ENCODE data around the gene SLC17A7. TPM values are rescaled to one million over a fixed set of nuclear protein-coding genes. Genes with fewer than 3 reads are reported as not detected.

SLC17A7 gene
- total and polyA plus RNA-seq, 2 of the 13 experiments (the other 11 are each of a cell fraction or from before 2014, with no cell fraction given): 0.32 TPM; not detected in 1

DNA sequence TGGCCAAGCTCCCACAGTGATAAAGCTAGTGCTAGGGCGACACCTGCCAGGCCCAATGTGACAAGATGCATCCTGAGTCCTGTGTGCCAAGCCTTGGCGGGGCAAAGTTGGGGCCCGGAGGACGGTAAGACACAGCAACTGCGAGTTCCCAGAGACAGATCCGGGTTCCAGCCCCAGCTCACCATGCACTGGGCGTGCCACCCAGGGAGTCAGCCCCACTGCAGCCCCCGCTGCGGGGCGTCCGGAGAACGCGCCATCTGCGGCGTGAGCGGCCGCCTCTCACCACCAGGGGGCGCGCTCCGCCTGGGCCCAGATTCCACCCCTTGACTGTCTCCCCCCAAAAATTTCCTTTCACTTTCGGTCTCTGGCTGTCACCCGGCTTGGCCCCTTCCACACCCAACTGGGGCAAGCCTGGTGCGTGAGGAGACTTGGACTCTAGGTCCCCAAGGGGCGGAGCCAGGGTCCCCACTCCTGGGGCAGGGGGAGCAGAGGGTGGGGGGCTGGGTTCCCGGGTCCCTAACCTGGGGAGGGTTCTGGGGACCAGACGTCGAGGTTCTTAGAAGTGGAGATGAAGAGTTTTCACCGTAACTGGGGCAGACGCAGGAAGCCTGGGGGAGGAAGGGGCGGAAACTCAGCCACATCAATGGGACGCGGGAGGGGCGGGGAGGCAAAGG, 32.7 kb upstream of the SLC17A7 start, which contains the start of gene FLT3LG (continued):
- no peak for TF ChIP-seq DNMT3B (CRISPR knock-in tag; conservative IDR thresholded peaks at IDR 0.05)
- no peak for TF ChIP-seq HOXA7 (CRISPR knock-in tag; IDR thresholded peaks at IDR 0.05)
- TF ChIP-seq, protein P1, sequence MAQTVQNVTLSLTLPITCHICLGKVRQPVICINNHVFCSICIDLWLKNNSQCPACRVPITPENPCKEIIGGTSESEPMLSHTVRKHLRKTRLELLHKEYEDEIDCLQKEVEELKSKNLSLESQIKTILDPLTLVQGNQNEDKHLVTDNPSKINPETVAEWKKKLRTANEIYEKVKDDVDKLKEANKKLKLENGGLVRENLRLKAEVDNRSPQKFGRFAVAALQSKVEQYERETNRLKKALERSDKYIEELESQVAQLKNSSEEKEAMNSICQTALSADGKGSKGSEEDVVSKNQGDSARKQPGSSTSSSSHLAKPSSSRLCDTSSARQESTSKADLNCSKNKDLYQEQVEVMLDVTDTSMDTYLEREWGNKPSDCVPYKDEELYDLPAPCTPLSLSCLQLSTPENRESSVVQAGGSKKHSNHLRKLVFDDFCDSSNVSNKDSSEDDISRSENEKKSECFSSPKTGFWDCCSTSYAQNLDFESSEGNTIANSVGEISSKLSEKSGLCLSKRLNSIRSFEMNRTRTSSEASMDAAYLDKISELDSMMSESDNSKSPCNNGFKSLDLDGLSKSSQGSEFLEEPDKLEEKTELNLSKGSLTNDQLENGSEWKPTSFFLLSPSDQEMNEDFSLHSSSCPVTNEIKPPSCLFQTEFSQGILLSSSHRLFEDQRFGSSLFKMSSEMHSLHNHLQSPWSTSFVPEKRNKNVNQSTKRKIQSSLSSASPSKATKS (CRISPR knock-in tag; IDR thresholded peaks at IDR 0.05): no peak
- TF ChIP-seq, protein P2, sequence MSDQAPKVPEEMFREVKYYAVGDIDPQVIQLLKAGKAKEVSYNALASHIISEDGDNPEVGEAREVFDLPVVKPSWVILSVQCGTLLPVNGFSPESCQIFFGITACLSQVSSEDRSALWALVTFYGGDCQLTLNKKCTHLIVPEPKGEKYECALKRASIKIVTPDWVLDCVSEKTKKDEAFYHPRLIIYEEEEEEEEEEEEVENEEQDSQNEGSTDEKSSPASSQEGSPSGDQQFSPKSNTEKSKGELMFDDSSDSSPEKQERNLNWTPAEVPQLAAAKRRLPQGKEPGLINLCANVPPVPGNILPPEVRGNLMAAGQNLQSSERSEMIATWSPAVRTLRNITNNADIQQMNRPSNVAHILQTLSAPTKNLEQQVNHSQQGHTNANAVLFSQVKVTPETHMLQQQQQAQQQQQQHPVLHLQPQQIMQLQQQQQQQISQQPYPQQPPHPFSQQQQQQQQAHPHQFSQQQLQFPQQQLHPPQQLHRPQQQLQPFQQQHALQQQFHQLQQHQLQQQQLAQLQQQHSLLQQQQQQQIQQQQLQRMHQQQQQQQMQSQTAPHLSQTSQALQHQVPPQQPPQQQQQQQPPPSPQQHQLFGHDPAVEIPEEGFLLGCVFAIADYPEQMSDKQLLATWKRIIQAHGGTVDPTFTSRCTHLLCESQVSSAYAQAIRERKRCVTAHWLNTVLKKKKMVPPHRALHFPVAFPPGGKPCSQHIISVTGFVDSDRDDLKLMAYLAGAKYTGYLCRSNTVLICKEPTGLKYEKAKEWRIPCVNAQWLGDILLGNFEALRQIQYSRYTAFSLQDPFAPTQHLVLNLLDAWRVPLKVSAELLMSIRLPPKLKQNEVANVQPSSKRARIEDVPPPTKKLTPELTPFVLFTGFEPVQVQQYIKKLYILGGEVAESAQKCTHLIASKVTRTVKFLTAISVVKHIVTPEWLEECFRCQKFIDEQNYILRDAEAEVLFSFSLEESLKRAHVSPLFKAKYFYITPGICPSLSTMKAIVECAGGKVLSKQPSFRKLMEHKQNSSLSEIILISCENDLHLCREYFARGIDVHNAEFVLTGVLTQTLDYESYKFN (CRISPR knock-in tag; conservative IDR thresholded peaks at IDR 0.05): 0 out of 2 replicates have a peak, but pooled peaks have one; percentile 31
- peak; percentile 68; the same call in 1 of the 2 replicates for TF ChIP-seq ZNF572 (CRISPR knock-in tag; IDR thresholded peaks at IDR 0.05)
- no peak for TF ChIP-seq ZNF317 (CRISPR knock-in tag; IDR thresholded peaks at IDR 0.05)
- TF ChIP-seq ZNF20 (CRISPR knock-in tag; IDR thresholded peaks at IDR 0.05): no peak
- TF ChIP-seq HMG20B (CRISPR knock-in tag; conservative IDR thresholded peaks at IDR 0.05): no peak
- TF ChIP-seq PAX8 (CRISPR knock-in tag; IDR thresholded peaks at IDR 0.05; ENCODE audit: borderline replicate concordance): no peak
- TF ChIP-seq YEATS4 (CRISPR knock-in tag; IDR thresholded peaks at IDR 0.05; ENCODE audit: borderline replicate concordance): no peak
- TF ChIP-seq CENPX (CRISPR knock-in tag; IDR thresholded peaks at IDR 0.05): no peak
- TF ChIP-seq GZF1 (CRISPR knock-in tag; IDR thresholded peaks at IDR 0.05): no peak
- TF ChIP-seq ARNT2 (CRISPR knock-in tag; IDR thresholded peaks at IDR 0.05; ENCODE audit: low read depth): no peak
- TF ChIP-seq, protein P3, sequence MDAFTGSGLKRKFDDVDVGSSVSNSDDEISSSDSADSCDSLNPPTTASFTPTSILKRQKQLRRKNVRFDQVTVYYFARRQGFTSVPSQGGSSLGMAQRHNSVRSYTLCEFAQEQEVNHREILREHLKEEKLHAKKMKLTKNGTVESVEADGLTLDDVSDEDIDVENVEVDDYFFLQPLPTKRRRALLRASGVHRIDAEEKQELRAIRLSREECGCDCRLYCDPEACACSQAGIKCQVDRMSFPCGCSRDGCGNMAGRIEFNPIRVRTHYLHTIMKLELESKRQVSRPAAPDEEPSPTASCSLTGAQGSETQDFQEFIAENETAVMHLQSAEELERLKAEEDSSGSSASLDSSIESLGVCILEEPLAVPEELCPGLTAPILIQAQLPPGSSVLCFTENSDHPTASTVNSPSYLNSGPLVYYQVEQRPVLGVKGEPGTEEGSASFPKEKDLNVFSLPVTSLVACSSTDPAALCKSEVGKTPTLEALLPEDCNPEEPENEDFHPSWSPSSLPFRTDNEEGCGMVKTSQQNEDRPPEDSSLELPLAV (CRISPR knock-in tag; conservative IDR thresholded peaks at IDR 0.05; ENCODE audit: low read depth): no peak
- no peak for TF ChIP-seq ZBTB1 (CRISPR knock-in tag; IDR thresholded peaks at IDR 0.05; ENCODE audit: borderline replicate concordance)
- no peak for TF ChIP-seq ZNF207 (IDR thresholded peaks at IDR 0.05; ENCODE audit: borderline replicate concordance)
- TF ChIP-seq CBX2 (IDR thresholded peaks at IDR 0.05; ENCODE audit: low read depth, low read length): no peak
- no peak for TF ChIP-seq CBX2 (CRISPR knock-in tag; IDR thresholded peaks at IDR 0.05; ENCODE audit: low read depth)
- no peak; the same call in 1 of the 2 replicates for TF ChIP-seq MEIS1 (CRISPR knock-in tag; IDR thresholded peaks at IDR 0.05; ENCODE audit: borderline replicate concordance)
- no peak for TF ChIP-seq KDM1A (CRISPR knock-in tag; IDR thresholded peaks at IDR 0.05)
- TF ChIP-seq ADNP (CRISPR knock-in tag; IDR thresholded peaks at IDR 0.05): no peak
- TF ChIP-seq, protein P4, sequence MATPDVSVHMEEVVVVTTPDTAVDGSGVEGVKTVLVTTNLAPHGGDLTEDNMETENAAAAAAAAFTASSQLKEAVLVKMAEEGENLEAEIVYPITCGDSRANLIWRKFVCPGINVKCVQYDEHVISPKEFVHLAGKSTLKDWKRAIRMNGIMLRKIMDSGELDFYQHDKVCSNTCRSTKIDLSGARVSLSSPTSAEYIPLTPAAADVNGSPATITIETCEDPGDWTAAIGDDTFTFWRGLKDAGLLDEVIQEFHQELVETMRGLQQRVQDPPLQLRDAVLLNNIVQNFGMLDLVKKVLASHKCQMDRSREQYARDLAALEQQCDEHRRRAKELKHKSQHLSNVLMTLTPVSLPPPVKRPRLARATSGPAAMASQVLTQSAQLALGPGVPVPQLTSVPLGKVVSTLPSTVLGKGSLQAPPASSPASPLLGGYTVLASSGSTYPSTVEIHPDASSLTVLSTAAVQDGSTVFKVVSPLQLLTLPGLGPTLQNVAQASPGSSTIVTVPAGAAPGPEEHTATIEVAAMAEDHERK (CRISPR knock-in tag; IDR thresholded peaks at IDR 0.05; ENCODE audit: low read depth): no peak
